ENCODE data around the gene NECTIN2. TPM values are rescaled to one million over a fixed set of nuclear protein-coding genes. Genes with fewer than 3 reads are reported as not detected.
"Not testable (repeated sequence)": the region's sequence is repeated elsewhere in the genome, so short reads cannot be mapped to it uniquely, and the experiment has no call there.

The NECTIN2 gene
- total RNA-seq, 1 donor from 2014 or later = 60.0 TPM

GRCh38 chr19:44875666-44876451 lies 29.8 kb downstream of the NECTIN2 start:
- intact Hi-C loops (cut with DNase I) = no loop called here
- DNase-seq (ENCODE audit: low spot score) = no peak

- no peak for DNase-seq (ENCODE audit: low spot score)
- intact Hi-C loops (cut with DNase I) = no loop called here
Measured at GRCh38 chr19:44876930-44877535, 30.9 kb downstream of the NECTIN2 start.

GRCh38 chr19:44878120-44878865 lies 32.2 kb downstream of the NECTIN2 start:
- intact Hi-C loops (cut with DNase I) = no loop called here

GRCh38 chr19:44879309-44880065 lies 33.4 kb downstream of the NECTIN2 start:
- intact Hi-C loops (cut with DNase I) = no loop called here
- no peak for DNase-seq (ENCODE audit: low spot score)

More at GRCh38 chr19:44878120-44878865, 32.2 kb downstream of the NECTIN2 start:
- DNase-seq (ENCODE audit: low spot score) = no peak

GRCh38 chr19:44882063-44882462 lies 36.0 kb downstream of the NECTIN2 start:
- DNase-seq (ENCODE audit: low spot score) = no peak
- intact Hi-C loops (cut with DNase I) = no loop called here

- DNase-seq (ENCODE audit: low spot score); intact Hi-C loops (cut with DNase I): not testable (repeated sequence)
Measured at GRCh38 chr19:44882619-44883397, 36.7 kb downstream of the NECTIN2 start.

- intact Hi-C loops (cut with DNase I) = no loop called here
- no peak for DNase-seq (ENCODE audit: low spot score)
Measured at GRCh38 chr19:44883922-44884321, 37.8 kb downstream of the NECTIN2 start.

GRCh38 chr19:44884566-44884965 lies 38.5 kb downstream of the NECTIN2 start:
- intact Hi-C loops (cut with DNase I) = no loop called here
- no peak for DNase-seq (ENCODE audit: low spot score)

- intact Hi-C loops (cut with DNase I) = no loop called here
- no peak for DNase-seq (ENCODE audit: low spot score)
Measured at GRCh38 chr19:44886141-44886540, 40.0 kb downstream of the NECTIN2 start.

GRCh38 chr19:44887648-44888047 lies 41.6 kb downstream of the NECTIN2 start:
- intact Hi-C loops (cut with DNase I) = no loop called here

GRCh38 chr19:44888335-44888734 lies 42.2 kb downstream of the NECTIN2 start:
- intact Hi-C loops (cut with DNase I) = not testable (repeated sequence)

More at GRCh38 chr19:44887648-44888047, 41.6 kb downstream of the NECTIN2 start:
- no peak for DNase-seq (ENCODE audit: low spot score)

GRCh38 chr19:44889830-44890365 lies 43.8 kb downstream of the NECTIN2 start:
- no peak for DNase-seq (ENCODE audit: low spot score)
- intact Hi-C loops (cut with DNase I) = loop anchor here (1.0 to 2.0 kb wide), 2 partner anchors 43 to 65 kb away; partner anchors contain the start of genes CLPTM1 and NECTIN2

More at GRCh38 chr19:44888335-44888734, 42.2 kb downstream of the NECTIN2 start:
- DNase-seq (ENCODE audit: low spot score) = not testable (repeated sequence)

GRCh38 chr19:44890366-44891015 lies 44.4 kb downstream of the NECTIN2 start:
- intact Hi-C loops (cut with DNase I) = loop anchor here (1.0 to 2.0 kb wide), 2 partner anchors 44 to 65 kb away; partner anchors contain the start of genes CLPTM1 and NECTIN2
- peak; percentile 100 for DNase-seq (ENCODE audit: low spot score)

GRCh38 chr19:44891016-44891882 lies 45.2 kb downstream of the NECTIN2 start, which contains the start of gene TOMM40:
Gene TOMM40, plus strand, starts transcription at chr19:44891254. Its CDS starts 162 bp downstream, at chr19:44891416.
- DNase-seq (ENCODE audit: low spot score) = no peak
- intact Hi-C loops (cut with DNase I) = loop anchor here (2.0 kb wide), 1 partner anchor 44 kb away; the partner anchor contains the start of gene NECTIN2

- no peak for DNase-seq (ENCODE audit: low spot score)
- intact Hi-C loops (cut with DNase I) = no loop called here
Measured at GRCh38 chr19:44892932-44893331, 46.8 kb downstream of the NECTIN2 start.

- no peak for DNase-seq (ENCODE audit: low spot score)
- intact Hi-C loops (cut with DNase I) = no loop called here
Measured at GRCh38 chr19:44893332-44894051, 47.4 kb downstream of the NECTIN2 start.

Measured in cardiac septum (tissue), 1 donor.